GM12878 (cell line): ENCODE measurements around the gene IL17RA. TPM values are rescaled to one million over a fixed set of nuclear protein-coding genes. Genes with fewer than 3 reads are reported as not detected.

Experiments
- ATAC-seq: fragments of 200-7000 bp; cut with Tn5 transposase; 3 replicates; pipeline ENCODE4 v1.9.1; 2020; ENCODE audit warnings: mild to moderate bottlenecking, moderate library complexity
- BruUV-seq: library from RNA; stranded (reverse); fragments of 400-500 nt; replicated peaks from 2 replicates; lab custom pipeline; 2021; lab: Mats Ljungman, UMichigan
- CTCF ChIA-PET: fragments of 300-600 bp; sonication (Branson Sonifier 250); formaldehyde crosslinking; extraction: SDS; loops from one replicate; lab custom pipeline; 2021; ENCODE audit warnings: inconsistent platforms; lab: Yijun Ruan, JAX
- POLR2A ChIA-PET: fragments of 350-600 bp; formaldehyde crosslinking; extraction: SDS; loops from one replicate; lab custom pipeline; 2021; ENCODE audit warnings: inconsistent platforms; lab: Charles Lee
- RAD21 ChIA-PET: fragments of 300-600 bp; sonication (Branson Sonifier 250); formaldehyde crosslinking; loops from one replicate; lab custom pipeline; 2023; ENCODE audit warnings: antibody characterized with exemption; ENCODE audit not compliant: unreplicated experiment; lab: Charles Lee
- SMC1A ChIA-PET: fragments of 300-600 bp; sonication (Branson Sonifier 250); formaldehyde crosslinking; loops from one replicate; lab custom pipeline; 2023; ENCODE audit not compliant: unreplicated experiment, uncharacterized antibody; lab: Charles Lee
- DNase-seq: peaks from one replicate; pipeline ENCODE4 v3.0.0-alpha.2; 2011; ENCODE audit warnings: low read depth, low spot score
- FAIRE-seq: peaks from 3 replicates; lab custom pipeline; 2011; peaks lifted over from hg19 to GRCh38; lab: Jason Lieb, UNC
- H2AFZ ChIP-seq: 2 replicates; pipeline ENCODE4 v1.6.0; 2011; ENCODE audit warnings: low read depth, low read length, control low read depth; ENCODE audit not compliant: control insufficient read depth
- H3K27ac ChIP-seq: 2 replicates; pipeline ENCODE4 v1.5.1; 2011; ENCODE audit warnings: control low read depth; ENCODE audit not compliant: control insufficient read depth, insufficient read depth
- H3K27me3 ChIP-seq, 2 experiments: replicated peaks in 1 of 2; 2 replicates each; pipeline versions ENCODE4 v1.6.0 to v1.6.1; 2011; ENCODE audit warnings: low read length in 1 of 2; ENCODE audit not compliant: control insufficient read depth in 2 of 2, insufficient read depth in 2 of 2
- H3K36me3 ChIP-seq, 2 experiments: 2 replicates each; pipeline ENCODE4 v1.5.1; 2011; ENCODE audit warnings: low read length in 1 of 2; ENCODE audit not compliant: control insufficient read depth in 2 of 2, insufficient read depth in 2 of 2
- H3K4me1 ChIP-seq: 2 replicates; pipeline ENCODE4 v1.6.1; 2011; ENCODE audit warnings: mild to moderate bottlenecking, low read length, moderate library complexity, mixed read lengths; ENCODE audit not compliant: control insufficient read depth, insufficient read depth
- H3K4me2 ChIP-seq: 2 replicates; pipeline ENCODE4 v1.6.0; 2011; ENCODE audit warnings: control low read depth; ENCODE audit not compliant: control insufficient read depth, insufficient read depth
- H3K4me3 ChIP-seq: fragments of 200-600 bp; sonication (generic); 2 replicates; pipeline ENCODE4 v1.5.1; 2016
- H3K79me2 ChIP-seq: 2 replicates; pipeline ENCODE4 v1.6.0; 2011; ENCODE audit warnings: low read length; ENCODE audit not compliant: control insufficient read depth, insufficient read depth
- H3K9ac ChIP-seq: 2 replicates; pipeline ENCODE4 v1.8.0; 2011; ENCODE audit warnings: low read length, control low read depth, mixed read lengths; ENCODE audit not compliant: control insufficient read depth, insufficient read depth
- H3K9me3 ChIP-seq: replicated peaks from 3 replicates; pipeline ENCODE4 v1.5.1; 2011; ENCODE audit warnings: mild to moderate bottlenecking, low read length; ENCODE audit not compliant: control insufficient read depth, insufficient read depth
- H4K20me1 ChIP-seq: 2 replicates; pipeline ENCODE4 v1.6.0; 2011; ENCODE audit not compliant: control insufficient read depth, insufficient read depth
- CHD2 ChIP-seq: IDR thresholded peaks from 2 replicates; pipeline ENCODE4 v1.6.1; 2011; ENCODE audit warnings: low read depth, low read length, improper control_type of control experiment, borderline replicate concordance
- ELK1 ChIP-seq: IDR thresholded peaks from 2 replicates; pipeline ENCODE4 v1.6.1; 2012; ENCODE audit warnings: low read depth, low read length, improper control_type of control experiment
- FOXM1 ChIP-seq: IDR thresholded peaks from 2 replicates; pipeline ENCODE4 v1.6.1; 2012; ENCODE audit warnings: low read depth, mild to moderate bottlenecking, inconsistent platforms, low read length, moderate library complexity
- IRF5 ChIP-seq: fragments of 450-650 bp; IDR thresholded peaks from 2 replicates; pipeline ENCODE4 v1.6.1; 2017; ENCODE audit warnings: borderline replicate concordance
- NFXL1 ChIP-seq: fragments of 450-650 bp; IDR thresholded peaks from 2 replicates; pipeline ENCODE4 v1.6.1; 2017; ENCODE audit warnings: antibody characterized with exemption, mild to moderate bottlenecking, borderline replicate concordance
- PAX8 ChIP-seq: fragments of 450-650 bp; IDR thresholded peaks from 2 replicates; pipeline ENCODE4 v1.6.1; 2017; ENCODE audit warnings: mild to moderate bottlenecking, moderate library complexity
- PRDM15 ChIP-seq: fragments of 450-650 bp; formaldehyde crosslinking; IDR thresholded peaks from 2 replicates; pipeline ENCODE4 v1.4.0; 2020; ENCODE audit warnings: mild to moderate bottlenecking, moderate library complexity
- RELB ChIP-seq: fragments of 450-650 bp; IDR thresholded peaks from 2 replicates; pipeline ENCODE4 v1.6.1; 2017; ENCODE audit warnings: low read depth, mild to moderate bottlenecking, moderate library complexity
- SP1 ChIP-seq: IDR thresholded peaks from one replicate; pipeline ENCODE4 v1.6.1; 2011; ENCODE audit warnings: low read depth, low read length
- SUPT20H ChIP-seq: IDR thresholded peaks from 2 replicates; pipeline ENCODE4 v1.6.1; 2011; ENCODE audit warnings: low read depth, mild to moderate bottlenecking, low read length, moderate library complexity, borderline replicate concordance; ENCODE audit not compliant: control insufficient read depth
- TCF7 ChIP-seq: IDR thresholded peaks from 2 replicates; pipeline ENCODE4 v1.6.1; 2014; ENCODE audit warnings: antibody characterized with exemption, borderline replicate concordance
- YY1 ChIP-seq: IDR thresholded peaks from 2 replicates; pipeline ENCODE4 v1.6.1; 2011; ENCODE audit warnings: low read depth, mild to moderate bottlenecking, low read length
- ZNF687 ChIP-seq: fragments of 450-650 bp; IDR thresholded peaks from 2 replicates; pipeline ENCODE4 v1.6.1; 2017; ENCODE audit warnings: mild to moderate bottlenecking, moderate library complexity
- WGBS: methylation state at CpG from one replicate; pipeline ENCODE4 v1.1.6; 2016; ENCODE audit warnings: low lambda C conversion rate; ENCODE audit not compliant: insufficient replicate concordance, insufficient coverage; ENCODE audit errors: missing lambda C conversion rate; 5-methylcytosine and 5-hydroxymethylcytosine counted together
- in situ Hi-C: fragments of 300-500 bp; cut with MboI; formaldehyde crosslinking; loops from 9 replicates; pipeline ENCODE4 v1.14.3; 2018; ENCODE audit warnings: mixed read lengths
- intact Hi-C: fragments of 100-400 bp; cut with micrococcal nuclease; formaldehyde crosslinking; loops from one replicate; pipeline ENCODE4 v1.14.2; 2022; ENCODE audit not compliant: unreplicated experiment
- polyA plus RNA-seq, 11 experiments: library from polyadenylated mRNA; depleted of rRNA in 4 of 11; unstranded in 6 of 11; stranded (reverse) in 5 of 11; fragments of >200 nt; fragmentation: Nextera tagmentation in 4 of 11; fragmentation: Illumina TruSeq in 1 of 11; extraction: Ambion mirVana in 4 of 11; extraction: Trizol in 1 of 11; gene quantifications; 1 replicate in 1 of 11; 2 replicates in 10 of 11; pipeline versions ENCODE4 v1.2.1 to v1.2.3, GENCODE V29; 2011 to 2016; ENCODE audit warnings: inconsistent platforms in 2 of 11, missing spikeins in 2 of 11, low read depth in 1 of 11
- total RNA-seq, 4 experiments: library from RNA; depleted of rRNA in 3 of 4; stranded (reverse); fragments of >200 nt in 3 of 4; fragmentation: Illumina TruSeq in 1 of 4; extraction: Trizol in 1 of 4; gene quantifications; 2 replicates each; pipeline versions ENCODE4 v1.2.1 to v1.2.3, GENCODE V29; 2013 to 2021

The IL17RA gene
- total and polyA plus RNA-seq, 10 of the 15 experiments (the other 5 are each of a cell fraction or from before 2014, with no cell fraction given): 0.71 to 10.2 (median 4.2) TPM

- H3K36me3 ChIP-seq: no peaks in the 10 kb centered on the region
- POLR2A ChIA-PET: interaction anchor here (0.5 kb wide), 1 partner anchor 11 kb away, joined by 3 read pairs; no protein-coding TSS in a partner anchor
- intact Hi-C loops (no loop called here), in situ Hi-C loops (no loop called here)
- H3K79me2 ChIP-seq: no peaks in the 10 kb centered on the region
- no peak overlapping the region for H3K9ac ChIP-seq
- SMC1A ChIA-PET: no interaction called here
- H3K9me3 ChIP-seq: no peaks in the 10 kb centered on the region
- no peak overlapping the region for H2AFZ ChIP-seq
- WGBS: 78% methylated on average over 9 of the region's 9 CpGs
- RAD21 ChIA-PET: no interaction called here
- H3K27ac ChIP-seq: no peak overlapping the region
- CTCF ChIA-PET: no interaction called here
- no TSS peak for BruUV-seq
- no peak overlapping the region for H3K4me2 ChIP-seq
- H3K4me3 ChIP-seq: no peak overlapping the region
- ATAC-seq (no peak), FAIRE-seq (no peak), DNase-seq (no peak)
- H4K20me1 ChIP-seq: peaks cover 4% of the 10 kb centered on the region; the same call in 1 of the 2 replicates
- peaks cover 18% of the 10 kb centered on the region for H3K4me1 ChIP-seq
- H3K27me3 ChIP-seq: no peaks in the 10 kb centered on the region
- no peak for TF ChIP-seq TCF7
- no peak for TF ChIP-seq ELK1
- TF ChIP-seq PRDM15 (CRISPR knock-in tag): no peak
- TF ChIP-seq SUPT20H: no peak
- no peak for TF ChIP-seq FOXM1
- TF ChIP-seq NFXL1: no peak
- no peak for TF ChIP-seq YY1
- TF ChIP-seq PAX8: no peak
- no peak for TF ChIP-seq RELB
- no peak for TF ChIP-seq ZNF687
- TF ChIP-seq IRF5: no peak
- TF ChIP-seq CHD2: no peak
- no peak for TF ChIP-seq SP1
Measured at GRCh38 chr22:17114898-17115235, 30.1 kb downstream of the IL17RA start.
